K562 (cell line): ENCODE data around the gene RBM12. TPM values are rescaled to one million over a fixed set of nuclear protein-coding genes. Genes with fewer than 3 reads are reported as not detected.

Experiments used
- ATAC-seq: fragments of 200-7000 bp; cut with Tn5 transposase; 3 replicates; pipeline ENCODE4 v1.9.1; 2020; ENCODE audit warnings: moderate library complexity
- BruUV-seq: library from RNA; stranded (reverse); fragments of 400-500 nt; replicated peaks from 2 replicates; lab custom pipeline; 2021; lab: Mats Ljungman, UMichigan
- CTCF ChIA-PET: fragments of 300-600 bp; formaldehyde crosslinking; extraction: SDS; loops from one replicate; lab custom pipeline; 2021; ENCODE audit warnings: low intra/inter-chr PET ratio; lab: Yijun Ruan, JAX
- POLR2A ChIA-PET: fragments of 300-600, 350-650 bp; sonication (Branson Sonifier 250); formaldehyde crosslinking; extraction: SDS; loops from one replicate; lab custom pipeline; 2021; ENCODE audit warnings: antibody characterized with exemption, inconsistent platforms; lab: Yijun Ruan, JAX
- DNase-seq, 4 experiments: peaks; one replicate each; pipeline versions ENCODE4 v3.0.0 to v3.0.0-alpha.2; 2011 to 2018; ENCODE audit warnings: low spot score in 3 of 4, mixed read lengths in 3 of 4; ENCODE audit errors: extremely low read depth in 1 of 4
- FAIRE-seq: peaks from 2 replicates; lab custom pipeline; 2011; peaks lifted over from hg19 to GRCh38; lab: Jason Lieb, UNC
- H2AFZ ChIP-seq: 2 replicates; pipeline ENCODE4 v1.6.0; 2011; ENCODE audit warnings: low read depth, low read length, control low read depth, inconsistent platforms
- H3K27ac ChIP-seq: fragments of 200-600 bp; 3 replicates; pipeline ENCODE4 v1.8.0; 2011; ENCODE audit warnings: low read depth, mild to moderate bottlenecking, control low read depth, inconsistent platforms, low read length, moderate library complexity, mixed read lengths; ENCODE audit errors: extremely low read depth
- H3K27me3 ChIP-seq, 2 experiments: fragments of 300-600 bp in 1 of 2; 2 replicates in 1 of 2; 3 replicates in 1 of 2; pipeline versions ENCODE4 v1.6.0 to v1.8.0; 2011; ENCODE audit warnings: inconsistent platforms in 2 of 2, low read length in 2 of 2, mild to moderate bottlenecking in 1 of 2, mixed read lengths in 1 of 2, moderate library complexity in 1 of 2; ENCODE audit not compliant: control insufficient read depth in 2 of 2, insufficient read depth in 2 of 2
- H3K36me3 ChIP-seq: fragments of 300-600 bp; 3 replicates; pipeline ENCODE4 v1.8.0; 2011; ENCODE audit warnings: mild to moderate bottlenecking, low read length, inconsistent platforms; ENCODE audit not compliant: control insufficient read depth, insufficient read depth
- H3K4me1 ChIP-seq, 2 experiments: fragments of 200-600 bp in 1 of 2; replicated peaks in 1 of 2; 2 replicates in 1 of 2; 3 replicates in 1 of 2; pipeline versions ENCODE4 v1.5.1 to v1.8.0; 2011; ENCODE audit warnings: inconsistent platforms in 2 of 2, low read length in 2 of 2, mild to moderate bottlenecking in 1 of 2, mixed read lengths in 1 of 2, moderate library complexity in 1 of 2; ENCODE audit not compliant: control insufficient read depth in 2 of 2, insufficient read depth in 2 of 2
- H3K4me2 ChIP-seq: 2 replicates; pipeline ENCODE4 v1.6.1; 2011; ENCODE audit warnings: low read length, control low read depth, inconsistent platforms, mixed read lengths; ENCODE audit not compliant: insufficient read depth
- H3K4me3 ChIP-seq: fragments of 200-600 bp; sonication (generic), shearing (Covaris generic); 2 replicates; pipeline ENCODE4 v1.5.1; 2016; ENCODE audit warnings: control low read depth, inconsistent platforms
- H3K79me2 ChIP-seq: fragments of 200-600 bp; 3 replicates; pipeline ENCODE4 v1.8.0; 2011; ENCODE audit warnings: low read length, inconsistent platforms; ENCODE audit not compliant: control insufficient read depth, insufficient read depth
- H3K9ac ChIP-seq, 2 experiments: 2 replicates each; pipeline versions ENCODE4 v1.6.0 to v1.6.1; 2011; ENCODE audit warnings: low read depth in 2 of 2, low read length in 2 of 2, control low read depth in 1 of 2, inconsistent platforms in 1 of 2, mild to moderate bottlenecking in 1 of 2, mixed read lengths in 1 of 2; ENCODE audit not compliant: insufficient read depth in 1 of 2
- H3K9me1 ChIP-seq: one replicate; pipeline ENCODE4 v1.6.0; 2011; ENCODE audit warnings: inconsistent platforms, mild to moderate bottlenecking, low read length, moderate library complexity; ENCODE audit not compliant: control insufficient read depth, insufficient read depth
- H3K9me3 ChIP-seq: replicated peaks from 2 replicates; pipeline ENCODE4 v1.5.1; 2011; ENCODE audit warnings: low read depth, low read length, inconsistent platforms; ENCODE audit not compliant: control insufficient read depth, insufficient read depth
- H4K20me1 ChIP-seq: replicated peaks from 2 replicates; pipeline ENCODE4 v1.6.1; 2011; ENCODE audit warnings: low read length, inconsistent platforms, mixed read lengths; ENCODE audit not compliant: control insufficient read depth, insufficient read depth
- BCOR ChIP-seq: fragments of 450-650 bp; IDR thresholded peaks from 2 replicates; pipeline ENCODE4 v1.6.1; 2016
- BRD4 ChIP-seq: fragments of 200-600 bp; sonication (generic); IDR thresholded peaks from 2 replicates; pipeline ENCODE4 v1.6.1; 2017; ENCODE audit warnings: inconsistent platforms
- CHD1 ChIP-seq: fragments of 200-600 bp; sonication (generic); IDR thresholded peaks from one replicate; pipeline ENCODE4 v1.6.1; 2012; ENCODE audit warnings: mild to moderate bottlenecking, moderate library complexity, low read length, inconsistent platforms
- DACH1 ChIP-seq: fragments of 450-650 bp; IDR thresholded peaks from 2 replicates; pipeline ENCODE4 v1.6.1; 2018; ENCODE audit not compliant: partially characterized antibody
- EWSR1 ChIP-seq: fragments of 450-650 bp; IDR thresholded peaks from 2 replicates; pipeline ENCODE4 v1.6.1; 2018; ENCODE audit warnings: borderline replicate concordance, mild to moderate bottlenecking, low read depth, moderate library complexity; ENCODE audit not compliant: partially characterized antibody
- NCOA1 ChIP-seq: fragments of 450-650 bp; IDR thresholded peaks from 2 replicates; pipeline ENCODE4 v1.6.1; 2016; ENCODE audit warnings: low read depth
- NFE2 ChIP-seq: IDR thresholded peaks from 2 replicates; pipeline ENCODE4 v1.6.1; 2014; ENCODE audit warnings: antibody characterized with exemption, low read depth
- POLR2H ChIP-seq: IDR thresholded peaks from 2 replicates; pipeline ENCODE4 v1.6.1; 2016; ENCODE audit warnings: missing genetic modification characterization, low read depth, mild to moderate bottlenecking, control low read depth, missing compliant biosample characterization, moderate library complexity
- RCOR1 ChIP-seq, 2 experiments: IDR thresholded peaks; 2 replicates each; pipeline ENCODE4 v1.6.1; 2012; ENCODE audit warnings: low read depth in 2 of 2, low read length in 2 of 2, borderline replicate concordance in 1 of 2, improper control_type of control experiment in 1 of 2
- SNIP1 ChIP-seq: fragments of 450-650 bp; IDR thresholded peaks from 2 replicates; pipeline ENCODE4 v1.7.1; 2017; ENCODE audit warnings: low read depth, mild to moderate bottlenecking
- ZBTB2 ChIP-seq: fragments of 450-650 bp; IDR thresholded peaks from 2 replicates; pipeline ENCODE4 v1.6.1; 2016; ENCODE audit warnings: antibody characterized with exemption
- ZC3H11A ChIP-seq: IDR thresholded peaks from 2 replicates; pipeline ENCODE4 v1.6.1; 2012; ENCODE audit warnings: low read depth, low read length, improper control_type of control experiment
- ZFP91 ChIP-seq: sonication (generic); formaldehyde crosslinking; IDR thresholded peaks from 2 replicates; pipeline ENCODE4 v1.8.0; 2022; ENCODE audit warnings: mild to moderate bottlenecking, missing genetic modification reagents
- ZHX1 ChIP-seq: fragments of 150-350 bp; conservative IDR thresholded peaks from 2 replicates; pipeline ENCODE4 v1.6.1; 2014; ENCODE audit warnings: low read length
- ZNF232 ChIP-seq: sonication (generic); formaldehyde crosslinking; IDR thresholded peaks from 2 replicates; pipeline ENCODE4 v1.8.0; 2022; ENCODE audit warnings: mild to moderate bottlenecking, missing genetic modification reagents
- ZNF695 ChIP-seq: fragments of 450-650 bp; formaldehyde crosslinking; IDR thresholded peaks from 2 replicates; pipeline ENCODE4 v1.4.0; 2020; ENCODE audit warnings: mild to moderate bottlenecking, moderate library complexity
- WGBS: fragments of 100-300 bp; shearing (Covaris generic); methylation state at CpG from one replicate; pipeline ENCODE4 v1.1.6; 2016; ENCODE audit warnings: low coverage, mixed read lengths; ENCODE audit not compliant: insufficient coverage; ENCODE audit errors: missing lambda C conversion rate; 5-methylcytosine and 5-hydroxymethylcytosine counted together
- in situ Hi-C: fragments of 300-500 bp; cut with MboI; formaldehyde crosslinking; loops from 4 replicates; pipeline ENCODE4 v1.15.0; 2018; ENCODE audit warnings: inconsistent platforms, mixed read lengths
- intact Hi-C: fragments of 100-400 bp; cut with micrococcal nuclease; formaldehyde crosslinking; loops from 2 replicates; pipeline ENCODE4 v1.14.2; 2022
- polyA plus RNA-seq, 8 experiments: library from polyadenylated mRNA; depleted of rRNA in 4 of 8; stranded (reverse) in 5 of 8; unstranded in 3 of 8; fragments of >200 nt; fragmentation: Nextera tagmentation in 2 of 8; fragmentation: Illumina TruSeq in 1 of 8; extraction: Ambion mirVana in 2 of 8; extraction: Trizol in 1 of 8; gene quantifications; 2 replicates each; pipeline versions ENCODE4 v1.2.1 to v1.2.3, GENCODE V29; 2011 to 2014; ENCODE audit warnings: inconsistent platforms in 1 of 8, missing spikeins in 1 of 8
- total RNA-seq, 7 experiments: library from RNA; depleted of rRNA in 6 of 7; stranded (reverse); fragments of >200 nt in 6 of 7; fragmentation: Illumina TruSeq in 2 of 7; extraction: Trizol in 2 of 7; gene quantifications; 2 replicates each; pipeline versions ENCODE4 v1.2.1 to v1.2.3, GENCODE V29; 2011 to 2021; ENCODE audit warnings: low replicate concordance in 1 of 7

Gene RBM12
- total and polyA plus RNA-seq, 9 of the 15 experiments (the other 6 are each of a cell fraction or from before 2014, with no cell fraction given), result 5.0 to 162 (median 73.3) TPM

GRCh38 chr20:35600993-35601973, 63.4 kb downstream of the RBM12 start:
- Histone ChIP-seq H3K9me3 (no peaks in the 10 kb centered on the region), H4K20me1 (no peaks in the 10 kb centered on the region), H3K27me3 (peaks cover 0 to 25% of the 10 kb centered on the region in 2 experiments; a peak in 4 of 5 replicates), H3K9ac (peak overlapping the region; percentile 52 to 94; a peak in 3 of 4 replicates), H3K4me1 (peaks cover 0 to 31% of the 10 kb centered on the region in 2 experiments; a peak in 3 of 5 replicates), H3K36me3 (no peaks in the 10 kb centered on the region), H2AFZ (peak overlapping the region; percentile 71), H3K4me2 (peak overlapping the region; percentile 71), H3K79me2 (no peaks in the 10 kb centered on the region), H3K9me1 (no peaks in the 10 kb centered on the region), H3K27ac (no peak overlapping the region), H3K4me3 (peak overlapping the region; percentile 23)
- intact Hi-C loops (loop anchor here (5.0 kb wide), 1 partner anchor 89 kb away; no protein-coding TSS in a partner anchor), in situ Hi-C loops (no loop called here)
- BruUV-seq, result no TSS peak
- DNase-seq (peak; percentile 83 to 89 (median 86)), FAIRE-seq (peak; percentile 79), ATAC-seq (peak; percentile 94)
- ChIA-PET POLR2A (interaction anchor here (0.8 to 1.2 kb wide), 6 partner anchors 10 to 59 kb away, joined by 3 to 5 read pairs (median 4); partner anchors contain the start of genes ERGIC3 and SPAG4), CTCF (no interaction called here)
- 5% methylated on average over 77 of the region's 103 CpGs for WGBS
- TF ChIP-seq POLR2H (tag) (no peak), DACH1 (peak; percentile 53), SNIP1 (no peak), NCOA1 (no peak), BRD4 (no peak), RCOR1 (IDR thresholded peaks at IDR 0.05; ENCODE audit: borderline replicate concordance in 1 of 2, low read depth in 2 of 2, low read length in 2 of 2) (no peak), ZC3H11A (no peak), EWSR1 (no peak), ZBTB2 (no peak), NFE2 (no peak), ZHX1 (no peak), ZNF232 (CRISPR knock-in tag) (peak; percentile 94; the same call in 1 of the 2 replicates), BCOR (peak; percentile 65), CHD1 (no peak), ZFP91 (CRISPR knock-in tag) (no peak), ZNF695 (no peak)
